Central memory CD4-positive, alpha-beta T cell (primary cell): ENCODE results near the gene KIF16B.
A peak's percentile ranks its signal among the peaks of the same experiment; 100 is the strongest.
"Not testable (repeated sequence)": the region's sequence is repeated elsewhere in the genome, so short reads cannot be mapped to it uniquely, and the experiment has no call there.

Experiments used
- DNase-seq: peaks from one replicate; pipeline ENCODE4 v3.0.0; 2022
- total RNA-seq, 3 experiments: gene quantifications; one replicate each; lab custom pipeline; 2026; lab: John Stamatoyannopoulos, UW

Gene KIF16B, protein sequence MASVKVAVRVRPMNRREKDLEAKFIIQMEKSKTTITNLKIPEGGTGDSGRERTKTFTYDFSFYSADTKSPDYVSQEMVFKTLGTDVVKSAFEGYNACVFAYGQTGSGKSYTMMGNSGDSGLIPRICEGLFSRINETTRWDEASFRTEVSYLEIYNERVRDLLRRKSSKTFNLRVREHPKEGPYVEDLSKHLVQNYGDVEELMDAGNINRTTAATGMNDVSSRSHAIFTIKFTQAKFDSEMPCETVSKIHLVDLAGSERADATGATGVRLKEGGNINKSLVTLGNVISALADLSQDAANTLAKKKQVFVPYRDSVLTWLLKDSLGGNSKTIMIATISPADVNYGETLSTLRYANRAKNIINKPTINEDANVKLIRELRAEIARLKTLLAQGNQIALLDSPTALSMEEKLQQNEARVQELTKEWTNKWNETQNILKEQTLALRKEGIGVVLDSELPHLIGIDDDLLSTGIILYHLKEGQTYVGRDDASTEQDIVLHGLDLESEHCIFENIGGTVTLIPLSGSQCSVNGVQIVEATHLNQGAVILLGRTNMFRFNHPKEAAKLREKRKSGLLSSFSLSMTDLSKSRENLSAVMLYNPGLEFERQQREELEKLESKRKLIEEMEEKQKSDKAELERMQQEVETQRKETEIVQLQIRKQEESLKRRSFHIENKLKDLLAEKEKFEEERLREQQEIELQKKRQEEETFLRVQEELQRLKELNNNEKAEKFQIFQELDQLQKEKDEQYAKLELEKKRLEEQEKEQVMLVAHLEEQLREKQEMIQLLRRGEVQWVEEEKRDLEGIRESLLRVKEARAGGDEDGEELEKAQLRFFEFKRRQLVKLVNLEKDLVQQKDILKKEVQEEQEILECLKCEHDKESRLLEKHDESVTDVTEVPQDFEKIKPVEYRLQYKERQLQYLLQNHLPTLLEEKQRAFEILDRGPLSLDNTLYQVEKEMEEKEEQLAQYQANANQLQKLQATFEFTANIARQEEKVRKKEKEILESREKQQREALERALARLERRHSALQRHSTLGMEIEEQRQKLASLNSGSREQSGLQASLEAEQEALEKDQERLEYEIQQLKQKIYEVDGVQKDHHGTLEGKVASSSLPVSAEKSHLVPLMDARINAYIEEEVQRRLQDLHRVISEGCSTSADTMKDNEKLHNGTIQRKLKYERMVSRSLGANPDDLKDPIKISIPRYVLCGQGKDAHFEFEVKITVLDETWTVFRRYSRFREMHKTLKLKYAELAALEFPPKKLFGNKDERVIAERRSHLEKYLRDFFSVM (N-terminal part only)
- total RNA-seq = 16.2 to 32.0 (median 31.1) reads per million in 3 experiments

DNA sequence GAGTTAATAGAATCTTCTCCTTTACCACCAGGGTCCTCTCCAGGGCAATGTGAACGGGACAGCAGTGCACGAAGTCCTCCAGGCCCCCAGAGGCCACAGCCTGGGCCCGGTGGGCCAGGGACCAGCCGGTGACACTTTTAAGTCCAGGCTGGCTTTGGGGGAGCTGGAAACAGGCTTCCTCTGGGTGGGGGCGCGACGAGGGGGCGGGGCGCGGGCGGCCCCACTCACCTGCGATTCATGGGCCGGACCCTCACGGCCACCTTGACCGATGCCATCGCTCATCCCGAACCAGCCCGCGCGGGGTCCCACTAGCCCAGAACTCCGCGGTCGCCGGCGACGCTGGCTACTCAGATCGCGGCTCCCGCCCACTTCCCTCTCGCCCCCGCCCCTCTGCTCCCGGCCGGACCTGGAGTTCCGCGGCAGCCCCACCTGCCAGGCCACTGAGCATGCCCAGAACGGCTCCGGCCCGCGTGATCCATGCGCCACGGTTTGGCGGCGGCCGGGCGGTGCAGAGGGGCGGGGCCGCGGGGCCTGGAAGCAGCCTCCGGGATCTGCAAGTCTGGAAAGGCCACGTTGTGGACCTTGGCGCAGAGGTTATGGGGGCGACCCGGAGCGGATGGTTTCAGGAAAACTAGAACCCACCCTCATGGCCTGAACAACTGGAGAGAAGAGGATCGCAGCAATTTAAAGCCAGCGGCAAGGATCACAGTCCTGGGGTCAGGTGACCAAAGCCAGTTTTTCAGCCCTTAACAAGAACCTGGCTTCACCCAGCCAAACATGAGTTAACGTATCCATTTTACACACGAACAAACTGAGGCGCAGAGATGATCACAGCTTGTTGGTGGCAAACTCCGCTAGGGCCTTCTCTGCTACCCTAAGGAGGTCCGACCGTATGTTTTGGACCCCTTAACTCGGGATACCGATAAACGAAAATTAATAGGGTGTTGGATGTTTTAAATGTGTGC, at the start of gene KIF16B:
KIF16B (minus strand) TSS at position 448 of the 965 bp plus-strand sequence; CDS start at position 275, 173 bp downstream.
- peak; percentile 74 for DNase-seq

DNA sequence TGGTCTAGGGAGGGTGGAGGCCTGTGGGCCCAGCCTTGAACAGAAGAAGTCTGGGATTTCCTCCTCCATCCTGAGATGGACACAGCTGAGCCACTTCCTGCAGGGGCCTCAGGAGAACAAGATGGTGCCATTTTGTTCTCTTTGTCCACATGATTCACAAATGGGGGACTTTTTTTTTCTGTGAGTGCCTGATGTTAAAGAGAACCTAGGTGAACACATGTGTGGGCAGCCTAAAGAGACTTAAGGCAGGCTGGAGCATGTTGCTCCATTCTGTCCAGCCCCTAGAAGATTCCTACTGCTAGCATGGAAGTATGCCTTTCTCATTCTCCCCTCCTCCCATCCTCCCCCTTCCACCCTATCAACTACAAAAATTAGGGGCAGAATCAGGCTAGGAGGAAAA, 49.3 kb upstream of the KIF16B start:
- no peak for DNase-seq

DNA sequence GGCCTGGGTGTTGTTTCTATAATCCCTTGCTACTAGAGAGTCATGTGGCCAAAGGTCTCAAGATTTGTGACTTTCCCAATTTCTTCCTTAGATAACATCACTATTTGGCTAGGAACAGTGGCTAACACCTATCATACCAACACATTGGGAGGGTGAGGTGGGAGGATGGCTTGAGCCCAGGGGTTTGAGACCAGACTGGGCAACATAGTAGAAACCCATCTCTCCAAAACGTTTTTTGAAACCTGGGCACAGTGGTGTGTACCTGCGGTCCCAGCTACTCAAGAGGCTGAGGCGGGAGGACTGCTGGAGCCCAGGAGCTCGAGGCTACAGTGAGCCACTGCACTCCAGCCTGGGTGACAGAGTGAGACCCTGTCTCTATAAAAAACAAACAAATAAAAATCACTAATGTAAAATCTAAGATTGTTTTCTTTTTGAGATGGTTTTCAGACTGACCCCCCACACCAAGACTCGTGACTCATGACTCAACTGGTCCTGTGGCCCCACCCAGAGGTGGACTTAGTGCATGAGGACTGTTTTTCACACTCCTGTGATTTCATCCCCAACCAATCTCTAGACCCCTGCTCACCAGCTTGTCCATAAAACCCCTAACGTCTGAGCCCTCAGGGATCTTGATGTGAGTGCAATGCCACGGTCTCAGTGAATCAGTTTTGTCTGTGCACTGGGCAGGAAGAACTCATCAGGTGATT, 48.3 kb upstream of the KIF16B start:
- no peak for DNase-seq

DNA sequence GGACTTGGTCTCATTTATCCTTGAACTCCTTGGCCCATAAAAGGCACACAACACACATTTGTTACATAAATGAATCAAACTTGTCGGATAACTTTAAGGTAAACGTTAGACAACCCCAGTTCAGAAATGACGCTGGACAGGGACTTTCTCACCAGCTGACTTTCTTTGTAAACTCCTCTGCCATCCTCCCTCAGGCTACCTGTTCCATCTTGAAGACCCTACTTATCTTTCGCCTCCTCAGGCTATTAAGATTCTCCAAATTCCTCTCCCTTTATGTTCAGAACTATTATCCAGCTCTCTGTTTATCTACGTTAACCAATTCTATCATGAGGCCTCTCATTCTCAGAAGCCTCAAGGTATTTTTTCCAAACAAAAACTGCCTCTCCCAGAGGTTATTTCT, 47.7 kb upstream of the KIF16B start:
- DNase-seq = no peak

DNA sequence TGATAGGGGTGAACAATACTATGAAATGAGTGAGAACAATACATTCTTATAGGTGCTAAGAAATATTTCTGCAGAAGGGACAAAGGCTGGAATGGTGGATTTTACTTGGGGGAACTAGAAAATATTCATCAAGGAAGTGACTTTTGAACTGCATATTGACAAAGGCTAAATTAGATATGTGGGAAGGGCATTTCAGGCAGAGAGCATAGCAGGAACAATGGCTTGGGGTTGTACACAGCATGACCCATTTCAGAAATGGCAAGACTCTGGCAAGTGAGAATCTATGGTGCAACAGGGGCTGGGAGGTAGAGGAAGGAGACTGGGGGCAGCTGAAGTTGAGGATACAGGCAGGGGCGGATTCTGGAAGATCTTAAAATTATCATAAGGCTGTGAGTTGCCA, 46.7 kb upstream of the KIF16B start:
- no peak for DNase-seq

DNA sequence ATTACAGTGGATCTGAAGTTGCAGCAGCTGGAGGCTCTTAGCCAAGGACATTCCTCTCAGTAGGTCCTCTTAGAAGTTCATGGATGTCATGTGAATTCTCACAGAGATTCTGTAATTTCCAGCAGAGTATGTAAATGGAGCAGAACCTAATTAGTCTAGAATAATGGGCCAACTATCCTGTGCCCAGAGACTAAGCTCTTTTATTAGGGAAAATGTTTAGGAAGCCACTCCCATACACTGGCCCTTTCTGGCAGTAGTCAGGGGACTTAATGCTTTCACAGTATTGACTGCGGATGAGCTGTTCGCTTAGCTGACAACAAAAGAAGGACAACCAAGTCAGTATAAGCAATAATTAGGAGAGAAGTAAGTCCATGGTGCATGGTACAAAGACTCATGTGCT, 43.8 kb upstream of the KIF16B start:
- DNase-seq = no peak

DNA sequence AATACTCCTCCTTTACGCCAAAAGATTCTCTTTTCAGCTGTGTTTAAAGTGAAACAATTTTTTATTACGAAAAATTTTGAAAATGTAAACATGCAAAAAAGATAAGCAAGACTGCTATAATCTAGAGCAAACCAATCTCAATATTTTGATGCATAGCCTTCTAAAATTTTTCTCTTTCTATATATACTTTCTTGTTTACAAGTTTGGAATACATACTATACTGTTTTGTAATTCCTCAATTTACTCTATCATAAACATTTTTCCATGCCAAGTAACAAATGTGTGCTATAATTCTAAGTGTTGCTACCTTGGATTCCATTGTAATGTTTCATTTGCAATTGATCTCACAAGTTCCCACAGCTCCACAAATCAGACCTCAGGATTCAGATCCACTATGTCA, 43.1 kb upstream of the KIF16B start:
- no peak for DNase-seq

DNA sequence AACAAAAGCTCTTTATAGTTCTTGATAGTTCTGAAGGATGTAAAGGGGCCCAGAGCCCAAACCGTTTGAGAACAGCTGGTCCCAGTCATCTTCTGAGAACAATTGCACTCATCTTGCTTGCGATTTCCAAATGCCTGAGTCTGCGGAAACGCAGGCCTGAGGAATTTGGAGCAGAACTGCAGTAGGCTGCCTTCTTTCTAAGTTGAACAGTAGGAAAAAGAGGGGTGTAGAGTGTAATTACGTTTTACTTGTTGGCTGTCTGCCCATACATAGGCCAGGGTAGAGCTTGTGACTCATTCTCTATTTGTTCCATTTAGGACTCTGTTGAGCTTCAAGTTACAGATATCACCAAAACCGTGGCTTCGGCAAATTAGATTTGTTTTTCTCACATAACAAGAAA, 42.0 kb upstream of the KIF16B start:
- no peak for DNase-seq

DNA sequence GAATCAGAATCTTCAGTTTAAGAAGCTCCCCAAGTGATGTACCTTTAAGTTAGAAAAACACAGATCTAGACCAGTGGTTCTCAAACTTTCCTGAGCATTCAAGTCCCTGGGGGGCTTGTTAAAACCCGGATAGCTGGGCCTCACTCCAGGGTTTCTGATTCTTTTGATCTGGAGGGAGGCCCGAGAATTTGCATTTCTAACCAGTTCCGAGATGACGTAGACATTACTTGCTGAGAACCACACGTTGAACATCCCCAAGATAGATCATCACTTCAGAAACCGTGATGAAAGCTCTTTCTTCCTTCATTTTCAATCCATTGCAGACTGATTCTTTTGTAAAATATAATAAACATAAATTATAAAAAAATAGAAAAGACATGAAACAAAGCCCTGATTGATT, 40.7 kb upstream of the KIF16B start:
- no peak for DNase-seq

DNA sequence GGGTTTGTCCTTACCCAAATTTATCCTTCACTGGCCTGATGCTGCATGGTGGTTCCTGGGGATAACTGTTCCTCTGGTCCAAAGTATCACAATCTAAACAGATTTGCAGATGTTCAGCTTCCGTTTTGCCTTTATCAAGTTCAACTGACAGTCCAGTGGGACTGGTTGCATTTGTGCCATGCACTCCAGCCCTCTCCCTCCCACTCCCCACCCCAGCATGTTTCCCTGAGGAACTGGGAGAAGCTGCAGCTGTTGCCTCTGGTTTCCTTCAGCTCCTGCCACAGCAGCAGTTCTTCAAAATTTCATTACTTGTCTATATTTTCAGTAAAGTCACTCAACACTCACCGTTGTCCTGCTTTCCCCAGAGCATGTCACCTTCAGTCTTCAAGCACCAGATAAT, 39.5 kb upstream of the KIF16B start:
- no peak for DNase-seq

DNA sequence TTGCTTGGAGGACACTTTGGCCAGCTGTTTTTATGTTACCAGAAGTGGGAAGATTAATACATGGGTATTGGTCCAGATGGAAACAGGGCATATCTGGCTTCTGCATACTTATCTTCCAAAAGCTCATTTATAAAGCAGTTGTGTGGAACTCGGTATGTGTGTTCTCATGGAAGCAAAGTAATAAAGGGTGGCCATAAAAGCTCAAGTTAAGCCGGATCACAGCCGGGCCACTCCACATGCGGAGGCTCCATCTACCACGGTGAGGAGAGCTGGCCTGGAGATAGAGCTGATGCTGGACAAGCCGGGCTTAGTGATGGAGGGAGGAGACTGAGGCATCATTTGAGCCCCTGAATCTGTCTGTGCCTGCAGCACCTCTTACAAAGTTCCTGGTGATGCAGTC, 38.6 kb upstream of the KIF16B start:
- DNase-seq = no peak

DNA sequence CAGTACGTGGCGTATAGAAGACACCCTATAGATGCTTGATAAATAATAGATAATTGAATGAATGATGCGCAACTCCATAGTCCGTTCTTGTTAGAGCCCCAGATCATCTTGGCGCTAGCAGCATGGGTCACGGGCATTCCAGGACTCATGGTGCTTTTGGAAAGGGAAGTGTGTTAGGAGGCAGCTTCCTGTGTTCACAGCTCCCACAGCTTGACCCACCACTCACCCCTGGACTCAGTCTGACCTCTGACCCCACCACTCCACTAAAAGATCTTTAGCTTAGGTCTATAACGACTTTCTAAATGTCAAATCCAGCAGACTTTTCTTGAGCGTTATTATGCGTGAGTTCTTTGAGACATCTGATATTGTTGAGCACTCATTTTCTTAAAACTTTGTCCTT, 35.8 kb upstream of the KIF16B start:
- no peak for DNase-seq

DNA sequence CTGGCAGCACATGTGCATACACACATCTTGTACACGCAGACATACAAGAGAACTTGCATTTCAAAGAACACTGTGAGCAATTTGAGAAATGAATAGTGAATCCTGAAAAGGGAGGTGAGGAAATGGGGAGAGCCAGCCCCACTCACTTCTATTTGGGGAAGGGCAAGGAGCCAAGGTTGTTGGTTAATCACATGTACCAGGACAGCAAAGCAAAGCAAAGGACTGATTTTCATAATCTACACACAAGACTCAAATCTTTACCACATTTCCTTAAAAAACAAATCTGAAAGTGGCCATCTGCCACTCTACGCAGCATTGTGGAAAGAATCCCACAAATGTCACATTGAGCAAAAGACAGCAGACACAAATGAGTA, 35.0 kb upstream of the KIF16B start:
- no peak for DNase-seq

DNA sequence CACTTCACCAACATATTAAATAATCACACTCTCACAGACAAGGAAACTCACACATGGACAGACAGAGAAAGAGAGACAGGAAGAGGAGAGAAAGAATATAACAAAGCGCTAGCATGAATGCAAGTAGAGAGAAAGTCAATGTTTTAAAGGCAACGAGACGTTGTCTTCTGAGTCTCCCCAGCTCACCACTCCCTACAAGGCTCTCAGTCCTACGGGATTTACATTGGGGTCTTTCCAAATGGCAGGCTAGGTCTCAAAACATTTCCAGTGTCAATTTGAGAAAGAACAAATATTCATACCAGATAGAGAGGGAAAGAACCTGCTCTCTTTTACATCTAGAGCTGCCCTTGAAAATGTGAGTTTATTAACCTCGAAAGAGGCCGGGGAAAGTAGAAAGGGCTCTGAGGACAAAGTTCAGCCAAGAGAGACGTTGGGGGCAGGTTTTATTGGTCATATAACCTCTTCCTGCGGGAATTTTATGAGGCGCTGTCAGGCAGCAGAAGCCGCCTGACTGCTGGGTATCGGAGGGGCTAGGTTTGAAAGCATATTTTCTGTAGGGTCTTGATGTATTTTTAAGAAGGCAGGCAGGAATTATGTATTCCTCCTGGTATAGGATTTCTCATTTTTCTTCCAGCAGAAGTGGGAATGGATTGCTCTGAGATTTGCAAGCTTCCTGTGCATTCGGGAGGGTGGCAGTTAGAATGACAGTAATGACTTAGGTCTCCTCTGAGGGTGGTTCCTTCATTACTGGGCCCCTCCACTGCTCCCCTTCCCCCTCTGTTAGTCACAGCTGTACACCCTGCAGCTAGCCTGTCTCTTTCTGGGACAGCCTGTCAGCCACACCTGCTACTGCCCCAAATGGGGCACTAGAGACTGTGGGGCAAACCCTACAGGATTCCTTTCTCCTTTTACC, 34.4 kb upstream of the KIF16B start:
- no peak for DNase-seq

DNA sequence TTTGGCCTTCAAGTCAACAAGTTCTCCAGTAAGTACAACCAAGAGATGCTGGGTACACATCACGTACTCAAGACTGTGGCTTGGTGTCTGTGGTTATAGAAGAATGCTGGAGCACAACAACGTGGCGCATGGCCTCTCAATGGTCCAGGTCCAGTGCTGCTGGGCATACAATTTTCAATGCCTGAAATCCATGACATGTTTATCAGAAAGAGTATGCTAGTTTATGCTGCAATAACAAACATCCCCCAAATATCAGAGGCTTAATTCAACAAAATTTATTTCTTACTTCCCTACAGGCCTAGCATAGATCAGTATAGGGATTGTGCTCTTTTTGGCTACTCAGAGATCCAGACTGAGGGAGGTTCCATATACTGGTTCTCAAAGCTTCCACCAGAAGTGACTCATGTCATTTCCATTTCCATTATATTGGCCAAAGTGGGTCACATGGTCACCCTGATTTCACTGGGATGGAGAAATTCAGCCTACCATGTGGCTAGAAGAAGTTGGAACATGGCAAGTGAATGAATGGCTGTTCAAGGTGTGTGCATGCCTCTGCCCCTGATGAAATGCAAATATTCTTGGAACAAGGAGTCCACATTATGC, 33.3 kb upstream of the KIF16B start:
- no peak for DNase-seq

DNA sequence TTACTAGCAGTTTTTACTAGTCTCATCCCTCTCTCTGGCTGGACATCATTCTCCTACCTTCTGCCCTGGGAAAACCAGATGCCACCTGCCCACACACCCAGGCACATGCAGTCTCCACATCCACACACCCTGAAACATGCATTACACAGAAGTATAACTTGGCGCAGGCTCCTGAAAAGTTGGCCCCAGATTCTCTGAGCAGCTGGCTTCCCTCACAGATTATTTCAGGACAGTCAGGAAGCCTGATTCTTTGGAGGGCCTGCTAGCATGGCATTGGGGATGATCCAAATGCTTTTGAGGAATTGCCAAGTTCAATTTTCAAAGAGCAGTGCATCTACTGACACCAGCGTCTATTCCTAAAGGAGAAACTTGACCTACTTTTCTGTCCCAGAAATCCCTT, 27.8 kb upstream of the KIF16B start:
- DNase-seq = no peak

DNA sequence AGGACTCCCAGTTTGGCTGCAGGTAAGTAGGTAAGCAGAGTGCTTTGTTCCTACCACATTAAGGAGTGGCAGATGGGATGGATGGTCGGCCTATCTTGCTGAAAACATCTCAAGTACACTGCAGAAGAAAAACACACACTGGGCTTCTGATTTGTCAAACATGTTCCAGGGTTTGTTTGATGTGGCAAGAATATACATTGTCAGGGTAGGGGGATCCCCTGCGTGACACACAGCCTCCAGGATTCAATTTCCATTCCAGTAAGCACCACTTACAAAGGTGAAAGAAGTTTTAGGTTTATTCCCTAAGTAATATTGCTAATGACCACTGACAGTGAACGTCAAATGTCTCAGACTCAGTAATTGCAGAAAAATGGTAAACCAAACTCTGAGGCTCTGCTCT, 26.0 kb upstream of the KIF16B start:
- no peak for DNase-seq

DNA sequence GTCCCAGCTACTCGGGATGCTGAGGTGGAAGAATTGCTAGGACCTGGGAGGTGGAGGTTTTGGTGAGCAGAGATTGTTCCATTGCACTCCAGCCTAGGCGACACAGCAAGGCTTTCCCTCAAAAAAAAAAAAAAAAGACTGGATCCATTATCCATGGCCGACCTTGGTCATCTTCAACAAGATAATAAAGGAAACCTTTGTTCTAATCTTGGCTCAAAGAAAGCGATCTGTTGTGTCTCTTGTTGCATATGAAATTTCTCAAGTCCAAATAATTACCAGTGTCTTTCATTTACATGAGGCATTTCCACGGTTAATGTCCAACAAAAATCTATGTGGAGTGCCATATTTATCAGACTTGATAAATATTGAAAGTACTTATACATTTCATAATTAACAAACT, 23.7 kb upstream of the KIF16B start:
- DNase-seq = no peak

DNA sequence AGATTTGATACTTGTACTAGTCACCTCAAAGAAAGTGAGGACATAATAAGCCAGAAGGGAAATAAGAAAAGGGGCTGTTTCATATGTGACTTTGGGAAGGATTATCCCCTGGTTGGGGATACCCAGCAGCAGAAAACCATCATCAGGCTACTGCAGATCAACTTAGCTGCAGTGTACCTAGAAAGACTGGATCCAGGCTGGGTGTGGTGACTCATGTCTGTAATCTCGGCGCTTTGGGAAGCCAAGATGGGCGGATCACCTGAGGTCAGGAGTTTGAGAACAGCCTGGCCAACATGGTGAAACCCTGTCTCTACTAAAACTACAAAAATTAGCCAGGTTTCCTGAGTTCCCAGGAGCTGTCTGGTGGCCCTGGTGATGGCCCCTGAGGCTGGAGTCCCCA, 23.2 kb upstream of the KIF16B start:
- DNase-seq = not testable (repeated sequence)

DNA sequence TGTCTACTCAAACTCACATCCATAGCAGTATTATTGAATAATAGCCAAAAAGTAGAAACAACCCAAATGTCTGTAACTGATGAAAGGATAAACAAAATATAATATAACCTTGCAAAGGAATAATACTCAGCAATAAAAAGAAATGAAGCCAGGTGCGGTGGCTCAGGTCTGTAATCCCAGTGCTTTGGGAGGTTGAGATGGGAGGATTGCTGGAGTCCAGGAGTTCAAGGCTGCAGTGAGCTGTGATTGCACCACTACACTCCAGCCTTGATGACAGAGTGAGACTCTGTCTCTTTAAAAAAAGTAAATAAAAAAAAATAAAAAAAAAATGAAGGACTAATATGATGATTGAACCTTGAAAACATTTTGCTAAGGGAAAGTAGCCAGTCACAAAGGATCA, 22.1 kb upstream of the KIF16B start:
- DNase-seq = no peak
